GOT3 (cell line): ENCODE measurements around the gene CNP.
"Not testable (repeated sequence)": the region's sequence is repeated elsewhere in the genome, so short reads cannot be mapped to it uniquely, and the experiment has no call there.

Source experiments
- DNase-seq: peaks from one replicate; lab custom pipeline; 2025; ENCODE audit warnings: mixed read lengths; lab: John Stamatoyannopoulos, UW

The CNP gene

GRCh38 chr17:41966463-41967140, at the start of gene CNP:
Gene CNP (plus strand): TSS chr17:41966795. CDS start chr17:41966885, 90 bp downstream.
- DNase-seq = peak; percentile 81

DNA sequence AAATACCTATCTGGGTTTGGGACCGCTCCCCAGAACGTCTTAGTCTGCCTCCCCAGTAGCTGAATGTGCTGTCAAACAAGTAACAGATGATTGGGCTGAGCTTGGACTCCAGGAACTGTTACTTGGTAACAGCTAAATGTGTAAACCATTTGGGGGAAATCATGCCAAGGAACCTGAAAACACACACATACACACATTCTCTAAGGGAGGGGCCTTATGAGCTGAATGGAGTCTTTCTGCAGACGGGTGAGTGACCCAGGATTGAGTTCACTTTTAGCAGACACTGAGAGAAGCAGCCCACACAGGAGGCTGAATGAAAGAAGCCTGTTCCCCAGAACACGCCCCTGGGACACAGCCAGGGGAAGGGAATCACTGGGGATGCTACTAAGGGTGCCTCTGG, 49.4 kb upstream of the CNP start:
- DNase-seq = no peak

DNA sequence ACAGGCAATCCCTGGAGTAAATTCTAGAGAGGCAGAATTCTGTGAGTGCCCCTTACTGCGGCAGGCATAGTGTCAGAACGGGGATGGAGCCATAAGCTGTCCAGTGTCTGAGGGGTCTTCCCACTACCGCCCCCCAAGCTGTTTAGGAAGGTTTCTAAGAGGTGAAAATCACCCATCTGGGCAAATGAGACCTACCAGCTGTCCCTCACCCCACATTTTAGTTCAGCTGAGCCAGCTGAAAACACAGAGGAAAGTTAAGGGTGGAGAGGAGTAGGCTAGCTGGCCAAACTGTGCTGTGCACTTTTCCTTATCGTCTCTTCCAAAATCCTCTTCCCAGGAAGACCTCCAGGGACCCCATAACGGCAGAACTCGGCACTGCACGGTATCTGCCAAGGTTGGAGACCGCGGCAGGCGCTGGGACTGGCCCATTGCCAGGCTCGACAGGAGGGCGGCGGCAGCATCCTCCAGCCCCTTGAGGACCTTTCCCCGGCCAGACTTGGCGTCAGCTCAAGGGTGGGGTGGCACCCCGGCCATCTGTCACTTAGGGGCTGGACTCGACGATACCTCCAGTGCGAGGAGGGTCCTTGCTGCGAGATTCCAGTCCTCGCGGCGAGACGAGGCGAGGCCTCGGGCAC, 48.8 kb upstream of the CNP start:
- no peak for DNase-seq

DNA sequence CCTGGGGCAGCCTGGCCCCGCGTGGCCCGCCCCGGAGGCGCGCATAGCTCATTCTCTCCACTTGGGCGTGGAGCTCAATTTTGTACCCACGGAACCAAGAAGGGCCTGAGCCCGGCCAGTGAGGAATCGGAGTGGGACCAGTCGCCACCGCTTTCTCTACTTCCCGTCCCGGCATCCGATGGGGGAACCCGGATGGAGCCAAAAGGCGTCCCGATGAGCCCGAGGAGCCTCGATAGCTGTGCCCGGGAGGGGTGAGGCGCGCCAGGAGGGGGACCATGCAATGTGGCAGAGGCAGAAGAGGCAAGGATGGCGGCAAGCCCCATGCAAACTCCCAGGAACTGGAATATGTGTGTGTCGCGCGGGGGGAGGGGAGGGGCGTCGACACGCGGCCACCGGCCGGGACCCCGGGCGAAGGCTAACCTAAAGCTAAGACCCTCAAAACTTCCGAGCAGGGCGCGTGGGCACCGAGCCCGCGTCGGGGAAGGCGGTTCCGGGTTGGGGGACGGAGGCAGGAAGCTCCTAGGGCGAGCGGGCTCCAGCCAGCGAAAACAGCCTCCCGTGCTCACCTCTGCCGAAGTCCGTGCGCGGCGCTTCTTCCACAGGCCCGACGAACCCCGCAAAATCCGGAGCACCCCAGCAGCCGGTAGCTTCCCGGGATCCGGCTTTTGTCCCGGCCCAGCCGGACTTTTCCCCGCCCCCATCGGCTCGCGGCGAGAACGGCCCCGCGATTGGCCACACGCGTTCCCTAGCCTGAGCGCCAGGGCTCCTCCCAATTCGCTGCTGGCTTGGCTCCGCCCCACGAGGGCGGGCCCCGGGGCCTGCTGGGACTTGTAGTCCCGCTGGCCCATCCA, 48.1 kb upstream of the CNP start, which contains the start of gene ACLY:
TSS of gene ACLY (minus strand) at position 638 of the 851 bp plus-strand sequence. CDS start 5,078 bp downstream, outside the sequence.
- peak; percentile 85 for DNase-seq

DNA sequence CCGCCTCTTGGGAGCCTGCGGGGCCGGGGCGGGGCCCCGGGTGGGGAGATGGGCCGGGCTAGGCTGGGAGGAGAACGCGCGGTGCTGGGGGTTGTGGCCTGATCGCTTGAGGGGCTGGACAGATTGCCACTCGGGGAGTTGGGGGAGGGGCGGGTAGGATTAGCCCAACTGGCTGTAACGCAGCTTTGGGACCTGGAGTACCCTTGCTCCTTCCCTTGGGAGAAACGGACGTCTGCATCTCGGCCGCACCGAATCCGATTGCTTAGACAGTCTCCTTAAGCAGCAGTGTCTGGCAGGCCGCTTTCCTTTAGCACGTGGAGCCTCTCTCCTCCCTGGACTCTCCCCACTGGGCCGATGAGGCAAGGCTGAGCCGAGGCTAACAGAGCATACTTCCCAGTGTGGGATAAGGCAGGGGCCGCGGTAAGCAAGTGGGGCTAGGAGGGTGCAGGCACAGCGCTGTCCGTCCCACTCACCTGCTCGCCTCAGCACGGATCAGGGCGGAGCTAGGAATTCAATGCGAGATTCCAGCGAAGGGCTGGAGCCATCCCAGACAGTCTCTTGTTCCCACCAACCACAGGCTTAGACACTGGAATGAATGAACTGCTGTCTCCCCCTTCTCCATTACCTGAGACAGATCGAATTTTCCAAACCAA, 47.3 kb upstream of the CNP start:
- DNase-seq = no peak

DNA sequence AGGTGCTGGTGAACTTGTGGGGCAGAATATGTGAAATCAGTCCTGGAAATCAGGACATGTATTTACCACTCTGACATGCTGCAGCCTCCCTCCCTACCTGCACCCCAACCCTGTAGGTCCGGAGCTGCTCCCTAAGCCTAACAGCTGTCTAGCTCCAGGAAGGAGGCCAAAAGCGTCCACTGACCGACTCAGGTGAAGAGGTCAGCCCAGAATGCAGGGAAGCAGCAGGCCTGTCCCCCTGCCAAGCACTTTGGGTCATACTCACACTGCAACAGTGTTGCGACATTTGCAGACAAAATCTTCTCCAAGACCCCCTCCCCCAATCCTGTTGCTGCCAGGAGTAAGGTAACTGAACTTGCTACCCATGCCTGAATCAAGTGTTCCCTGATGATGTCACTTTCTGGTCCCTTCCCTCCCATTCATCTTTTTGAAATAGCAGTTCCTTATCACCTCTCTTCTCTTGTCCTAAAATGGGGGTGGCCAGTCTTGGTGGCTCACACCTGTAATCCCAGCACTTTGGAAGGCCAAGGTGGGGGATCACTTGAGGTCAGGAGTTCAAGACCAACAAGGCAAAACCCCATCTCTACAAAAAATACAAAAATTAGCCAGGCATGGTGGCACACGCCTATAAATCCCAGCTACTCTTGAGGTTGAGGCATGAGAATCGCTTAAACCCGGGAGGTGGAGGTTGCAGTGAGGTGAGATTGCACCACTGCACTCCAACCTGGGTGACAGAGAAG, 46.6 kb upstream of the CNP start:
- DNase-seq = no peak

DNA sequence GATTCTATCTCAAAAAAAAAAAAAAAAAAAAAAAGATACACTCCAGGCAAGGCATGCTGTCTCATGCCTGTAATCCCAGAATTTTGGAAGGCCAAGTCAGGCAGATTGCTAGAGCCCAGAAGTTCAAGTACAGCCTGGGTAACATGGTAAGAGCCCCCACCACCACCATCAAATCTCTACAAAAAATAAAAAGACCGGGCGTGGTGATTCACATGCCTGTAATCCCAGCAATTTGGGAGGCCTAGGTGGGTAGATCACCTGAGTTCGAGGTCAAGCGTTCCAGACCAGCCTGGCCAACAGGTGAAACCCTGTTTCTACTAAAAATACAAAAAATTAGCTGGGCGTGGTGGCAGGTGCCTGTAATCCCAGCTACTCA, 46.0 kb upstream of the CNP start:
- no peak for DNase-seq

- DNase-seq = no peak
Observed at GRCh38 chr17:41925991-41926590, 40.5 kb upstream of the CNP start.

DNA sequence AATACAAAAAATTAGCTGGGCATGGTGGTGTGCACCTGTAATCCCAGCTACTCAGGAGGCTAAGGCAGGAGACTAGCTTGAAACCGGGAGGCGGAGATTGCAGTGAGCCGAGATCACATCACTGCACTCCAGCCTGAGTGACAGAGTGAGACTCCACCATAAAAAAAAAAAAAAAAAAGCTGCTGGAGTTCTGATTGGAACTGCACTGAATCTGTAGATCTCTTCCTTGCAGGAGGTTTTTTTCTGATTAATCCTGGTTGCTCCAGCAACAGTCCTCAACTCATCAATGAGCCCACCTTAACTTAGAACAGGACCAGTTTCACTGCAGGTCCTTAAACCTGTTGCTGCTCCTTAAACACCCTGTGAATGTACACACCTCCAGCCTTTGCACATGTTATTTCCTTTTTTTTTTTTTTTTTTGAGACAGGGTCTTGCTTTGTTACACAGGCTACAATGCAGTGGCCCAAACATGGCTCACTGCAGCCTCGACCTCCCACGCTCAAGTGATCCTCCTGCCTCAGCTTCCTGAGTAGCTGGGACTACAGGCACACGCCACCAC, 37.8 kb upstream of the CNP start:
- no peak for DNase-seq

GRCh38 chr17:41930009-41930832, 36.4 kb upstream of the CNP start, which contains the start of gene ODAD4:
Gene ODAD4 (plus strand): TSS chr17:41930617. CDS start chr17:41930724, 107 bp downstream.
- DNase-seq = peak; percentile 89

DNA sequence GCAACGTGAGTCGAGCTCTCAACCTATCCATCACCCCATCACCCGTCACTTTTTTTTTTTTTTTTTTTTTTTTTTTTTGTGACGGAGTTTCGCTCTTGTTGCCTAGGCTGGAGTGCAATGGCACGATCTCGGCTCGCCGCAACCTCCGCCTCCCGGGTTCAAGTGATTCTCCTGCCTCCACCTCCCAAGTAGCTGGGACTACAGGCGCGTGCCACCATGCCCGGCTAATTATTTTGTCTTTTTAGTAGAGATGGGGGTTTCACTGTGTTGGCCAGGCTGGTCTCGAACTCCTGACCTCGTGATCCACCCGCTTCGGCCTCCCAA, 35.8 kb upstream of the CNP start:
- not testable (repeated sequence) for DNase-seq

DNA sequence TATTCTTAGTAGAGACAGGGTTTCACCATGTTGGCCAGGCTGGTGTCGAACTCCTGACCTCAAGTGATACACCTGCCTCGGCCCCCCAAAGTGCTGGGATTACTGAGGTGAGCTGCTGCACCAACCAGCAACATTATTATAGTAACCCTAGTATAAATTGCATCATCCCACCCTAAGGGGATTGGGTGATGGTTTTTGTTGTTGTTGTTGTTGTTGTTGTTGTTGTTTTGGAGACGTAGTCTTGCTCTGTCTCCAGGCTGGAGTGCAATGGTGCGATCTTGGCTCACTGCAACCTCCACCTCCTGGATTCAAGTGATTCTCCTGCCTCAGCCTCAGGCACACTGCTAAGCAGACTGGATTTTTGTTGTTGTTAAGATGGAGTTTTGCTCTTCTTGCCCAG, 34.9 kb upstream of the CNP start:
- DNase-seq = not testable (repeated sequence)

DNA sequence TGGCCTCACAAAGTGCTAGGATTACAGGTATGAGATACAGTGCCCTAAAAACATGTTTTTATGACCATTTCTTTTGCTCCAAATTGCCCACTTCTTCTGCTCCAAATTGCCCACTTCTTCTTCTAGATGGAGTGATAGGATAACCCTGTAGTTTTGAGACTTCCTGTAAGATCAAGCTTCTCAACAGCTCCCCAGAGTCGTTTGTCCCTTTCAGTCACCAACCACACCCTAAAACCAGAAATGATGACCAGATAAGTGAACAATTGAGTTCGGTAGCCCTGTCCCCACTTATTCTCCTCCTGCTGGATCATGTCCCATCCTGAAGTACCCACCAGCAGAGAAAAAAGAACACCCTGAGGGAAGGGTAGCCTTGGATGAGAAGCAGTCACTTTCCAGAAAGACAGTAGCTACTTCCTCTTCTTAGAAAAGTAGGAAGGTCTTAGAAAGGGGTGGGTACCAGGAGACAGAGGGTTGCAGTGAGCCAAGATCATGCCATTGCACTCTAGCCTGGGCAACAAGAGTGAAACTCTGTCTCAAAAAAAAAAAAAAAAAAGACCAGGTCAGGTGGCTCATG, 33.7 kb upstream of the CNP start:
- DNase-seq = no peak

GRCh38 chr17:41935641-41936040, 31.0 kb upstream of the CNP start:
- DNase-seq = no peak

DNA sequence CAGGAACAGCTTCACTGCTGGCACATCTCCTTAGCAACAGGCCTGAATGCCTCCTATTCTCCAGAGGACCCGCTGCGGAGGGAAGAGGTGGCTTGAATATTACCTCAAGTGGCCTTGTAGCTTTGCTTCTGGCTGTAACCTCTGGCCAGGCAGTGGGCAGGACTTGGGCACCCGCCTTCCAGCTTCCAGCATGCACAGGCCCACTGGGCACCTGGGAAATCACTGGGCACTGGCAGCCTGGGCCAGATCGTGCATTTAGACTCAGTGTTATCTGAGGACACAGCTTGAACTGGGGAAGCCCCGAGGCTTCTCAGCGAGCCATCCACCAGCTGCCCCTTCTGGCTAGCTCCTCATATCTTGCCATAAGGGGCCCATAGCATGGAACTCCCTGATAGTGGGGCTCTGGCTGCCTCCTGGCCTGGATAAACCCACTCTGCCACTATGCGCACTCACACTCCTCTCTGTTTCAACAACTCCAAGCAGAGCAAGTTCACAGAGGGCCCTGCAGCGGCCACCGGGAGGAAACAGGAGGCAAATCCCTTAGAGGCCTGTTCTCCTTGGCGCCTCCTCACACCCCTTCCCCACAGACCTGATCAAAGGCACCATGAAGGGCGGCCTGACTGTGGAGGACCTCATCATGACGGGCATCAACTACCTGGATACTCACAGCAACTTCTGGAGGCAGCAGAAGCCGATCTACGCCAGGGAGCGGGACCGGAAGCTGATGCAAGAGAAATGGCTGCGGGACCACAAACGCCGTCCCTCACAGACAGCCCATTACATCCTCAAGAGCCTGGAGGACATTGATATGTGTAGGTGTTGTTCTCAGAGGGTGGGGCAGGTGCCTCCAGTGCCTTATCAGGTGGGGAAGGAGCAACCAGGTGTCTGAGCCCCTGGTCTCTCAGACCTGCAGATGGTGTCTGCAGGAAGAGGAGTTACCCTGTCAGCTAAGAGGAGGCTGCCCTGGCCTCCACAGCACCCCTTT, 28.3 kb upstream of the CNP start:
- no peak for DNase-seq

DNA sequence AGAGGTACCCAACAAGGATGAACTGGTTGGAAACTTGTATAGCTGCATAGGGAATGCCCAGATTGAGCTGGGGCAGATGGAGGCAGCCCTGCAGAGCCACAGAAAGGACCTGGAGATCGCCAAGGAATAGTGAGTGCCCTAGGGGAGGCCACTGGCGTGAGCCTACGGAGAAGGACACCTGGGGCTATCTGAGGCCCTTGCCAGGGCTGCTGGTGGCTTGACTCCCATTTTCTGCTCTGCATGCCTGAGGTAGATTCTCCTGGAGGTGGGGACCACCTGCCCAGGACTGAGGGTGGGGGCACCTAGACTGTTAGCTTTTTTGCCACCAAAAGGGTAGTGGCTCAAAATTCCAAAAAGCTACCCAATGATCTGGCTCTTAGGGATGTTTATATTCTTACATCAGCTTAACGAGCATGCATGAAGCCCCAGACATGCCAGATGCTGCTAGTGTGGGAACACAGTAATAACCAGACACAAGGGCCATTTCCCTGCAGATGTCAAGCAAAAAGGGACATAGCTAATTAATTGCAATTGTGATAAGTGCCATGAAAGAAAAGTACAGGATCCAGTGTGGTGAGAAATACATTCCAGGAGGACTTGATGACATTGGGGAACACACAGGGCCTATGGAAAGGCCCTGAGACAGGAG, 27.4 kb upstream of the CNP start:
- DNase-seq = no peak

- no peak for DNase-seq
Observed at GRCh38 chr17:41939693-41940090, 26.9 kb upstream of the CNP start.

DNA sequence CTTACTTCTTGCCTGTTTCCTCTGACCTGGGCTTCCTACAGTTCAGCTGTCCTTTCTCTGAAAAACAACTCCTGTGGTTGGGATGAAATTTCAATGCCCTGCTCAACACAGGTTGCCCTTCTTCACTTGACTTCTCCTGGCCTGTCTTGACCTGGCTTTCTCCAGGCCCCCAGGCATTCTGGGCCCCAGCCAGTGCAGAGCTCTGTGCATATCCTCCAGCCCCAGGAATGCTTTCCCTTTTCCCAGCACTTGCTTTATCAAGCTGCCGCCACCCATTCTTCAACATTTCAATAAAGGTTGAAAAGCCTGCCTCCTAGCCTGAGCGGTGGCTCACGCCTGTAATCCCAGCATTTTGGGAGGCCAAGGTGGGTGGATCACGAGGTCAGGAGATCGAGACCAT, 25.4 kb upstream of the CNP start:
- DNase-seq = no peak
